HepG2 (cell line): ENCODE measurements around the gene RIPOR1. TPM values are rescaled to one million over a fixed set of nuclear protein-coding genes. Genes with fewer than 3 reads are reported as not detected.

Source experiments
- ADNP ChIP-seq: sonication (generic); formaldehyde crosslinking; IDR thresholded peaks from 2 replicates; pipeline ENCODE4 v1.4.0; 2020; ENCODE audit warnings: missing genetic modification reagents
- AGO1 ChIP-seq: fragments of 200-400 bp; formaldehyde crosslinking; IDR thresholded peaks from 2 replicates; pipeline ENCODE4 v1.6.1; 2017; ENCODE audit warnings: mild to moderate bottlenecking, low read depth, low read length, moderate library complexity; ENCODE audit not compliant: poor library complexity, severe bottlenecking
- ARID5B ChIP-seq: IDR thresholded peaks from 2 replicates; pipeline ENCODE4 v1.4.0; 2020; ENCODE audit warnings: mild to moderate bottlenecking, missing genetic modification reagents
- ATF6 ChIP-seq: sonication (generic); formaldehyde crosslinking; conservative IDR thresholded peaks from 2 replicates; pipeline ENCODE4 v1.4.0; 2020; ENCODE audit warnings: missing genetic modification reagents
- BHLHE40 ChIP-seq: IDR thresholded peaks from 2 replicates; pipeline ENCODE4 v1.6.1; 2011; ENCODE audit warnings: low read length, improper control_type of control experiment
- BRD4 ChIP-seq: sonication (generic); formaldehyde crosslinking; IDR thresholded peaks from 2 replicates; pipeline ENCODE4 v1.4.0; 2020; ENCODE audit warnings: missing genetic modification reagents
- GPBP1L1 ChIP-seq: sonication (generic); formaldehyde crosslinking; IDR thresholded peaks from 2 replicates; pipeline ENCODE4 v1.5.0; 2020; ENCODE audit warnings: mild to moderate bottlenecking, missing genetic modification reagents
- HDAC1 ChIP-seq: sonication (generic); formaldehyde crosslinking; IDR thresholded peaks from 2 replicates; pipeline ENCODE4 v1.5.1; 2020; ENCODE audit warnings: mild to moderate bottlenecking, missing genetic modification reagents
- HMG20B ChIP-seq: conservative IDR thresholded peaks from 2 replicates; pipeline ENCODE4 v1.6.1; 2016; ENCODE audit warnings: missing genetic modification reagents, missing compliant biosample characterization
- KDM2A ChIP-seq: sonication (generic); formaldehyde crosslinking; IDR thresholded peaks from 2 replicates; pipeline ENCODE4 v1.4.0; 2020; ENCODE audit warnings: low read depth, missing genetic modification reagents, borderline replicate concordance
- KLF6 ChIP-seq: IDR thresholded peaks from 2 replicates; pipeline ENCODE4 v1.8.0; 2016; ENCODE audit warnings: missing biosample characterization, missing genetic modification reagents
- MED1 ChIP-seq: sonication (generic); formaldehyde crosslinking; IDR thresholded peaks from 2 replicates; pipeline ENCODE4 v1.4.0; 2020; ENCODE audit warnings: missing genetic modification reagents
- SALL2 ChIP-seq: sonication (generic); formaldehyde crosslinking; IDR thresholded peaks from 2 replicates; pipeline ENCODE4 v1.8.1; 2023; ENCODE audit warnings: mild to moderate bottlenecking, missing genetic modification reagents, inconsistent platforms
- ZNF263 ChIP-seq: sonication (generic); formaldehyde crosslinking; IDR thresholded peaks from 2 replicates; pipeline ENCODE4 v1.4.0; 2020; ENCODE audit warnings: missing genetic modification reagents
- ZNF30 ChIP-seq: sonication (generic); formaldehyde crosslinking; IDR thresholded peaks from 2 replicates; pipeline ENCODE4 v1.5.0; 2020; ENCODE audit warnings: mild to moderate bottlenecking, missing genetic modification reagents
- ZNF33B ChIP-seq: sonication (generic); formaldehyde crosslinking; IDR thresholded peaks from 2 replicates; pipeline ENCODE4 v1.5.1; 2020; ENCODE audit warnings: mild to moderate bottlenecking, missing genetic modification reagents
- ZNF782 ChIP-seq: sonication (generic); formaldehyde crosslinking; IDR thresholded peaks from 2 replicates; pipeline ENCODE4 v1.4.0; 2020; ENCODE audit warnings: missing genetic modification reagents, mild to moderate bottlenecking, borderline replicate concordance
- ZNF784 ChIP-seq: sonication (generic); formaldehyde crosslinking; IDR thresholded peaks from 2 replicates; pipeline ENCODE4 v1.5.1; 2020; ENCODE audit warnings: missing genetic modification reagents, mild to moderate bottlenecking, borderline replicate concordance
- ZNF850 ChIP-seq: sonication (generic); formaldehyde crosslinking; conservative IDR thresholded peaks from 2 replicates; pipeline ENCODE4 v1.9.0; 2021; ENCODE audit warnings: mild to moderate bottlenecking, missing genetic modification reagents
- polyA plus RNA-seq, 8 experiments: library from polyadenylated mRNA; depleted of rRNA in 3 of 8; stranded (reverse) in 7 of 8; unstranded in 1 of 8; fragments of >200 nt; fragmentation: Illumina TruSeq in 4 of 8; extraction: Trizol in 4 of 8; gene quantifications; 2 replicates each; pipeline versions ENCODE4 v1.2.1 to v1.2.3, GENCODE V29; 2011 to 2016; ENCODE audit warnings: low read depth in 4 of 8, missing spikeins in 1 of 8, mixed read lengths in 1 of 8; ENCODE audit not compliant: insufficient read depth in 1 of 8
- total RNA-seq, 5 experiments: library from RNA; depleted of rRNA; stranded (reverse); fragments of >200 nt; fragmentation: Illumina TruSeq; extraction: Trizol; gene quantifications; 2 replicates each; pipeline ENCODE4 v1.2.3, GENCODE V29; 2016; ENCODE audit warnings: low read depth in 1 of 5

The RIPOR1 gene
- total and polyA plus RNA-seq, 2 of the 13 experiments (the other 11 are each of a cell fraction or from before 2014, with no cell fraction given), result 4.6 to 8.1 TPM

GRCh38 chr16:67530013-67530939 lies 1.6 kb downstream of the RIPOR1 start (continued):
- TF ChIP-seq GPBP1L1 (CRISPR knock-in tag) (no peak), ZNF30 (CRISPR knock-in tag) (no peak), ZNF784 (CRISPR knock-in tag) (no peak), SALL2 (peak; percentile 64), ATF6 (CRISPR knock-in tag) (no peak), HDAC1 (peak; percentile 22), MED1 (CRISPR knock-in tag) (peak; percentile 27; the same call in 1 of the 2 replicates), HMG20B (CRISPR knock-in tag) (no peak), ADNP (CRISPR knock-in tag) (no peak), BRD4 (CRISPR knock-in tag) (no peak), KDM2A (CRISPR knock-in tag) (no peak; the same call in 1 of the 2 replicates), ZNF263 (CRISPR knock-in tag) (peak; percentile 63; the same call in 1 of the 2 replicates), BHLHE40 (no peak), ARID5B (CRISPR knock-in tag) (no peak), KLF6 (CRISPR knock-in tag) (no peak), ZNF850 (CRISPR knock-in tag) (no peak), AGO1 (no peak), ZNF782 (CRISPR knock-in tag) (no peak), ZNF33B (CRISPR knock-in tag) (no peak)
